Raji (cell line): ENCODE results near the gene GPR161.

Source experiments
- POLR2A ChIP-seq: IDR thresholded peaks from 2 replicates; pipeline ENCODE4 v1.6.1; 2011; ENCODE audit warnings: low read depth, low read length, control low read depth; ENCODE audit not compliant: insufficient read depth

GPR161 gene, protein sequence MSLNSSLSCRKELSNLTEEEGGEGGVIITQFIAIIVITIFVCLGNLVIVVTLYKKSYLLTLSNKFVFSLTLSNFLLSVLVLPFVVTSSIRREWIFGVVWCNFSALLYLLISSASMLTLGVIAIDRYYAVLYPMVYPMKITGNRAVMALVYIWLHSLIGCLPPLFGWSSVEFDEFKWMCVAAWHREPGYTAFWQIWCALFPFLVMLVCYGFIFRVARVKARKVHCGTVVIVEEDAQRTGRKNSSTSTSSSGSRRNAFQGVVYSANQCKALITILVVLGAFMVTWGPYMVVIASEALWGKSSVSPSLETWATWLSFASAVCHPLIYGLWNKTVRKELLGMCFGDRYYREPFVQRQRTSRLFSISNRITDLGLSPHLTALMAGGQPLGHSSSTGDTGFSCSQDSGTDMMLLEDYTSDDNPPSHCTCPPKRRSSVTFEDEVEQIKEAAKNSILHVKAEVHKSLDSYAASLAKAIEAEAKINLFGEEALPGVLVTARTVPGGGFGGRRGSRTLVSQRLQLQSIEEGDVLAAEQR

DNA sequence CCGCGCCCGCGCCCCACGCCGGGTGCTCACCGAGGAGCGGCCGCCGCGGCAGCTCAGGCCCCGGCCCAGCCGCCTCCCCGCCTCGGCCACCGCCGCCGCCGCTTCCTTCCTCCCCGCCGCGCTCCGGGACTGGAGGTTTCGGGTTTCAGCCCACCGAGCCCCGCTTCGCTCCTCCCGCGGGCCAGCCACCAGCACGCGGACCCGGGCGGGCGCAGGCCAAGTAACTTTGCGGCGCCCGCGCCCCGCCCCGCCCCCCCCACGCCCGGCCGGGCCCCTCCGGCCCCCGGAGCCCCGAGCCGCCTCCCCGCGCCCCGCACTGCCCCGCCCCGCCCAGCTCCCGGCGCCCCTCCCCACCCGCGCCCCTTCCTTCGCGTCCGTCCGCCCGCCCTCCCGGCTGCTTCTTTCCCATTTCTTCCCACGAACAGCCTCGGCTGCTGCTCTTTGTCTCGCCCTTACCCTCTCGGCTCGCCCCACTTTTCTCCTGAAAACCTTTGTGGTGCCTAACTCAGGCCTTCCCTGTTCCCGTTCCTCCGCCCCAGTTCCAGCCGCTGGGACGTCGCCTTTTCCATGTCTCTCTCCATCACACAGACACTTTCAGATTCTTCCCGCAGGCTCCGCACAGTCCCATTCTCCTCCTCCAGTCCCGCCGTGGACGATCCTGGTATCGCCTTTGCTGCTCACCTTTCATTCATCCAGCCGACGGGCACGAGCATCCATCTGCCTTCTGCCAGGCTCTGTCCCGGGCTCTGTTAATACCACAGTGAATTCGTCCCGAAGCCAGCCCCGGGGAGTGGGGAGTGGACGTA lies at the start of gene GPR161:
TSS of gene GPR161 (minus strand) at position 222 of the 806 bp plus-strand sequence. CDS start 32,080 bp downstream, outside the sequence.
- TF ChIP-seq POLR2A: no peak

DNA sequence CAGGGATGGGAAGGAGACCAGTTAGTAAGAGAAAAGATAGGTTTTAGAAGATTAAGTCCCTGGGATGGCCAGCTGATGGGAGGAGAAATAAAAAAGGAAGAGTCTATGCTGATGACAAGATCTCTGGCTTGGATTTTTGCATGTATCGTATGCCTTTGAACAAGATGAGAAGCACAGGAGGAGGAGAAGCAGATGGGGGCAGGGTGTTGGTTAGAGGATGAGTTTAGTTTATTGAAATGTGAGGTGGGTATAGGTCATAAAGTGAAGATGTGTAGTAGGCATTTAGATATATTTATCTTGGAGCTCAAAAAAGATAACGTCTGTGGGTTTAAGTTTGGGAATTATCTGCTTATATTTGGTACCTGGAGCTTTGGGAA lies 43.4 kb upstream of the GPR161 start:
- no peak for TF ChIP-seq POLR2A

DNA sequence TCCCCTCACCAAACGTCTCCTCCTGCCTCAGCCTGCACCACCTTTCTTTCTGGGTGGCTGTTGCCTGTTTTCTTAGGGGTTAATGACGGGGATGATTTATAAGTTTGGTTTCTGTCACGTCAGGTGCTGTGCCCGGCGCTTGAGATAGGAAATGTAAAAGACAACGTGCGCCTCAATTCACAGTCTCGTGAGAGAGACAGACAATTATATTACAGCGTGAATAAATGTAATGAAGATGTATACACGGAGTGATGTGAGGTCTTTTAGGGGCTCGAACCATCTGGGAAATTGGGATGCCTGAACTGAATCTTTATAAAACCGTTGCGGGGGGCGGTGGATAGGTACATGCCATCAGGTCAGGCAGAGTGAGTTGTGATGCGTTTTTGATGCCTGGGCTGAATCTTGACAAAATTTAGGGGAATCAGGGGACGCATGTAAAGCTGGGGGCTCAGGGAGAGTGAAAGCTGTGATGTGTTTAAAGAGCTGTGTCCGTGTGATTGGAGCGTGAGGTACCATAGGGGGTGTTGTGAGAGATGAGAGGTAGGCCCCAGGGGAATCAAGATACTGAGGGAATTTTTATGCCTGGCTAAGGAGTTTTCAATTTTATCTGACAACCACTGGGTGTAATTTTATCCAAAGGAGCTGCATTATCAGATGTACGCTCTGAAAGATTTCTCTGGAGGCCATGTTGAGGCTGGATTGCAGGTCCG lies 42.9 kb upstream of the GPR161 start:
- no peak for TF ChIP-seq POLR2A

DNA sequence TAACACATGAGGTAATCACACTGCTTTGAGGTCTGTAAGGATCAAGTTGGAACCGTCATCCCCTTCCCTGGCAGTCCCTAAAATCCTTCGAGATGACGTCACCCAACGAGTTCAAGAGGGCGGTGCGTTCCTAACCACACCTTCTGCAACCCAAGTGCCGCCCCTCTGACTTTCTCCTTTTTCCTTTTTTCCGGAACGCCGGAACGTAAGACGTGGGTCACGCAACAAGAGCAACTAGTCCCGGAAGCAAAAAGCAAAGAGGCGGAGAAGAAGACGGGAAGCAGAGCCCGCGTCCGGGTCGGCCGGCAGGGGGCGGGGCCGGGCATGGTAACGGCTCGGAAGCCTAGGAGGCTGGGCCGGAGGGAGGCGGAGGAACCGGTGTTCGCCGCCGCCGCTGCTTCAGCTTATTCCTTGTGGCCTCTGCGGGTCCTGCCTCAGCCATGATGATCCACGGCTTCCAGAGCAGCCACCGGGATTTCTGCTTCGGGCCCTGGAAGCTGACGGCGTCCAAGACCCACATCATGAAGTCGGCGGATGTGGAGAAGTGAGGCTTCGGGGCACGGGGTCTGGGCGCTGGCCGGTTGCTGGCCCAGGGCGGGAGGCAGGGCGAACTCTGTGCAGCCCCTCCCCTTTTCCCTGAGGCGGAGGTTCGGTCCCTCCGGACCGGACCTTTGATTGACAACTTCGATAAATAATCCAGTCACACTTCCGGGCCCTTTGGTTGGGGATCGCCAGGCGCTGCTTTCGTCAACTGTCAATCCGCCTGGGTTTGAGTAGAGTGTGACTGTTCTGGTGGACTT lies 42.1 kb upstream of the GPR161 start, which contains the start of gene TIPRL:
TSS of gene TIPRL (plus strand) at position 325 of the 800 bp plus-strand sequence. CDS start at position 441, 116 bp downstream.
- peak; percentile 76 for TF ChIP-seq POLR2A

DNA sequence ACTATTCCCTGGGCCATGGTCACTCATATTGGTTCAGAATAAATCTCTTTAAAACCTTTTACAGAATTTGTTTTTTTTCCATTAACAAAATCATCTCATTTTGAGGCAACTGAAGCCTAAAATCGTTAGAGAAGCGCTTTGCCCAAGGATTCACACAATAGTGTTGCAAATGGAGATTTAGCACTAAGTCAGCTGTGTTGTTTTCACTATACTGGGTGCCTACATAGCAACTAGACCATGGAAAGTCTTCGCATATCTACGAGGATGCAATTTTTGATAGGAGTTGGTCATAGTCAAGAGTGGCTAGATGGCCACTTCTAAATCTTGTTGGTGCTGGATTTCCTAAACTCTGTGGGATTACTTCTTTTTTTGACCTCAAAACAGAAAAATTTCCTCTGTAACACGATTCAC lies 41.5 kb upstream of the GPR161 start:
- no peak for TF ChIP-seq POLR2A

DNA sequence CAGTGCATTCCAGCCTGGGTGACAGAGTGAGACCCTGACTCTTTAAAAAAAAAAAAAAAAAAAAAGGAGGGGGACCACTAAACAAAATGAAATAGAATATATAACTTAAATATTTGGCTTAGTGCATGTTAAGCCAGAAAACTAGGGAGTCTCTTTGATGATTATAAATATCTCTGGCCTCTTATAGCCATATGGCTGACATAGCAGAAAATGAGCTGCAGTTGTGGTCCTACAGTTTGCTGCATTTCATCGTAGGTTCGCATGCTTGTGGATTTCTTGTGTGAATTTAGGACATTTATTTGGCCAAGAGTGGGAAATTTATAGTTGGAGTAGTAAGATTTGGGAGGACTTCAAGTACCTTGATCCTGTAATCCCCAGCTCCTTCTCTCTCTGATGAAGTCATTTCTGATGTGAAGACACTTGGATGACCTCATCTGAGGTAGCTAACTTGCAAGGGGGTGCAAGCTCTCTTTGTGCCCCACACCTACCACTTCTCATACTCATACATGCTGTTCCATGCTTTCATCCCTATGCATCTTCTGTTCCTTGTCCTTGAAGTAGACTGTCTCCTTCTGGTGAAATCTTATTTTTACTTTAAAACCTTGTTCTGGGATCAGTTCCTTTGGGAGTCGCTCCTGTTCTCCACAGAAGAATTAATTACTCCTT lies 35.7 kb upstream of the GPR161 start:
- TF ChIP-seq POLR2A: no peak

DNA sequence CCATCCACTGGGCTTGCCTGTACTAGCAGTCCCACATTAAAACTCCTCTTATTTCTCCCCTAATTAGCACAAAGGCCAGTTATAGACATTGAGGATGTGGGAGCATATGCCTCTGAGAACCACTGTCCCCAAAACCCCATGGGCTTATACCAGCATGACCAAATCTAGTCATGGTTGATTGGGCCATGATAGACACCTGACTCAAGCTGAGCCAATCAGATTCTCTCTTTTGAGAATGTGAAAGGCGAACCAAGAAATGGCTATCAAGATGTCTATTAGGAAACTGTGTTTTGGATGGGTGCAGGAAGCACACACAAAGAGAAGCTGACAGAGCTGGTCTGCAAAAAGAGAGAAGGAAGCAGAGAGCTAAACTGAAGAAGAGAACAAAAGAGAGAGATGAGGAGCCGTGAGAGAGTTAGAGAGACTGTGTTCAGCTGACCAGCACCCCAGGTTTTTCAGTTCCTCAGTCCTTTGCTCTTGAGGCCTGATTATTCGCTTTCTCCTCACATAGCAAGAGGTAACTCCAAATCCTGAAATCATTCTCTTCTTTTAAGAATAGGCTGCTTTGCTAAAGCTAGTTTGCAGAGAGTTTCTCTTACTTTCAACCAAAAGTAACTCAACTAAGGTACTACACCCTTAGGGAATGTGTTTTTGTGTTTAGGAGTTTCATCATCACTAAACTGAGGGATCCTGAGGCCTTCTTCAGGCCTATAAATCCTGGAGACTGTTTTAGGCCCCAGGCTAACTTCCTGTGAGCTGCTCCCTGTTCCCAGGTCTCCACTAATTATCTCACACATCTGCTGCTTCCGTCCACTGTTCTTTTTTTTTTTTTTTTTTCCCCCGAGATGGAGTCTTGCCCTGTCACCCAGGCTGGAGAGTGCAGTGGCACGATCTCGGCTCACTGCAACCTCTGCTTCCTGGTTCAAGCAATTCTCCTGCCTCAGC lies 34.1 kb upstream of the GPR161 start:
- no peak for TF ChIP-seq POLR2A

DNA sequence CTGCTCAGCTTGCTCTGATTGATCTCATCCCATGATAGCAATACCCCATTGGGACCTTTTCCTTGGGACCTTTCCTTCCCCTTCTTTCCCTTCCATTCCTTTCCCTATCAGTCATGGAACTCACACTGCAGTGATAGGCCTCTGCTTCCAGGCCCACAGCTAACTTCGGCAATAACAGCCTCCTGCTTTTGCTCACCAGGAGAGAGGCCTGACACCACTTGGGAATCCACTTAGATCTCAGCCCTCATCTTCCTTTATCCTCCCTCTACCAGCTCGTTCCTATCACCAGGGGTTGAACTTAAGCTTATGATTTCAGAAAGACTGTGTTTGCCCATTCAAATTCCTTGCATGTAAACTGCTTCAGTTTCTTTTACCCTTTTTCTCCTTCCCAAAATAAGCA lies 31.1 kb upstream of the GPR161 start:
- TF ChIP-seq POLR2A: no peak

DNA sequence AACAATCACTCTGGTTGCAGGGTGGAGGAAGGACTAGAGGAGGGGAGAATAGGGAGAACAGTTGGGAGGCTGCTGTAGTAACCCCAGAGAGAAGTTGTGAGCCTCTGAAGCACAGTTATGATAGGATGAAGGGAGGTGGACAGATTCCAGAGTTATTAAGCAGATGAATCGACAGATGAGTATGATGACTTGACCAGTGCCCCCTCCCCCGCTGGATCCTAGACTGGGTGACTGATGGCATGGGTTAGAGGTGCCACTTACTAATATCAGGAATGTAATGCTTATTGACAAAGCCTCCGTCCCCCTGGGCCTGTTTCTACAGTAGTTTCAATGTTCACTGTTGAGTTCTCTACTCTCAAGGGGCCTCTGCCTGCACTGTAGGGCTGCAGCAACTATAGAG lies 28.0 kb upstream of the GPR161 start:
- no peak for TF ChIP-seq POLR2A

DNA sequence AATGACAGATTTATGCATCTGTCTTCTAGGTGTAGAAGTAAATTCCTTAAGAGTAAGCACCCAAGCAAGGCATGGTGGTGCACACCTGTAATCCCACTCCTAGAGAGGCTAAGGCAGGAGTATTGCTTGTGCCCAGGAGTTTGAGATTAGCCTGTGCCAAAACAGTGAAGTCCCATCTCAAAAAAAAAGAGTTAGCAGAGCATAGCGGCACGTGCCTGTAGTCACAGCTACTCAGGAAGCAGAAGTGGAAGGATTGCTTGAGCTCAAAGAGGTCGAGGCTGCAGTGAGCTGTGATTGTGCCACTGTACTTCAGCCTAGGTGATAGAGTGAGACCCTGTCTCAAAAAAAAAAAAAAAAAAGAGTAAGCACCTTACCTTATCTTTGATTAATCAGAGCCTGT lies 26.9 kb upstream of the GPR161 start:
- TF ChIP-seq POLR2A: no peak

DNA sequence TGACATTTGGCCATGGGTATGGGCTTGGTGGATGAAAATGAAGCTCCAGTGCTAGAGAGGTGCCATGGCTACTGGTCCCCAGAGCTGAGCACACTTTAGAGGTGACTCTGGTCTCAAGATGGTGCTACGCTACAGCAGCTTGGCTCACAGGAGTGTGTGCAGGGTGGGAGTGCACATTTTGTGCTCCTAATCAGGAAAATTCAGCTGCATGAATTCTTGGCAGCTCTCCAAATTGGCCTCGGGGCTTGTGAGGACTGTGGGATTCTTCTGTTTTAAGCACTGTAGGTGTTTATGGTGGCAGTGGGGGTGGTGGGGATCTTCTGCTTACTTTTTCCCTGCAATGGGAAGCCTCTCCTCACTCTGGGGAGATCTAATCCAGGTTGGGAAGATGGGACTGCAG lies 24.7 kb upstream of the GPR161 start:
- TF ChIP-seq POLR2A: no peak

DNA sequence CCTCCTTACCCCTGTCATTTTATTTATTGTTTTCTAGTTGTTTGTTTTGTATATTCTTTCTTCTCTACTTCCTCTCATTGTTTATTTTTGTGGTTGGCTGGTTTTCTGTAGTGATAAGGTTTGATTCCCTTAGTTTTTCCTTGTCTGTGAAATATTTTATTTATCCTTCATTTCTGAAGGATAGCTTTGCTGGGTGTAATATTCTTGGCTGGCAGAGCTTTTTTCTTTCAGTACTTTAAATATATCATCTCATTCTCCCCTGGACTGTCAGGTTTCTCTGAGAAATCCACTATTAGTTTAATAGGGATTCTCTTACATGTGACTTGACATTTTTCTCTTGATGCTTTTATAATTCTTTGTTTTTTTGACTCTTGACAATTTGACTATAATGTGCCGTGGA lies 23.2 kb upstream of the GPR161 start:
- TF ChIP-seq POLR2A: no peak

DNA sequence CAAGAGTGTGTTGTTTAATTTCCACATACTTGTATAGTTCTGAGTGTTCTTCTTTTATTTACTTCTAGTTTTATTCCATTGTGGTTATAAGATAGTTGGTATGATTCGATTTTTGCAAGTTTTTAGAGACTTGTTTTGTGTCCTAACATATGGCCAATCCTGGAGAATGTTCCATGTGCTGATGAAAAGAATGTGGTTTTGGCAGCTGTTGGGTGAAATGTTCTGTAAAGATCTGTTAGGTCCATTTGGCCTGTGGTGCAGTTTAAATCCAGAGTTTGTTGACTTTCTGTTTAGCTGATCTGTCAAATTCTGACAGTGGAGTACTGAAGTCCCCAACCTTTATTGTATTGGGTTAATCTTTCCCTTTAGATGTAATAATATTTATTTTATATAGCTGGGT lies 22.5 kb upstream of the GPR161 start:
- no peak for TF ChIP-seq POLR2A
